ENCODE measurements around the gene PRDM15. TPM values are rescaled to one million over a fixed set of nuclear protein-coding genes. Genes with fewer than 3 reads are reported as not detected.

Gene PRDM15
- total and polyA plus RNA-seq, 8 donors = 0.92 to 44.6 (median 3.4) TPM

DNA sequence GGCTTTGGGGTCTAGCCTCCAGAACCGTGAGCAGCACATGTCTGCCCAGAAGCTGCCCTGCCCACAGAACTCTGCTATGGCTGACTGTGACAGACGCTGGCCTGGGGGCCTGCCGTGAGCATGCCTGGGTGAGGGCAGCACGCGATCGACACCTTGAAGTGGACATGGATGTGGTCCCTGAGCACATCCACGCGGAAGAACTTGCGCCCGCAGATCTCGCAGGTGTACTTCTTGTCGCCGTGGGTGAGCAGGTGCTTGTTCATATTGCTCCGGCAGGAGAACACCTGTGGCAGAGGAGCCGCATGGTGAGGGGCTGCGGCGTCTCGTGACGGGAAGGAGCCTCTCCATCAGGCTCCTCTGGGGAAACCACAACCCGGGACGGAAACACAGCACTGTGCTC lies 56.0 kb downstream of the PRDM15 start:
- WGBS, 5 donors = 84 to 99% (median 95%) methylated on average over 10 to 21 of the region's 21 CpGs
- DNase-seq = no peak
- no peak overlapping the region for H3K4me3 ChIP-seq
- no peaks in the 10 kb centered on the region for H3K27me3 ChIP-seq
- intact Hi-C loops (cut with DNase I; ENCODE audit: low total_unique reads) = no loop called here
- TF ChIP-seq POLR2AphosphoS5 (IDR thresholded peaks at IDR 0.05) (no peak), EP300 (IDR thresholded peaks at IDR 0.05) (no peak), POLR2A (IDR thresholded peaks at IDR 0.05) (no peak)
- TF ChIP-seq, protein P1, sequence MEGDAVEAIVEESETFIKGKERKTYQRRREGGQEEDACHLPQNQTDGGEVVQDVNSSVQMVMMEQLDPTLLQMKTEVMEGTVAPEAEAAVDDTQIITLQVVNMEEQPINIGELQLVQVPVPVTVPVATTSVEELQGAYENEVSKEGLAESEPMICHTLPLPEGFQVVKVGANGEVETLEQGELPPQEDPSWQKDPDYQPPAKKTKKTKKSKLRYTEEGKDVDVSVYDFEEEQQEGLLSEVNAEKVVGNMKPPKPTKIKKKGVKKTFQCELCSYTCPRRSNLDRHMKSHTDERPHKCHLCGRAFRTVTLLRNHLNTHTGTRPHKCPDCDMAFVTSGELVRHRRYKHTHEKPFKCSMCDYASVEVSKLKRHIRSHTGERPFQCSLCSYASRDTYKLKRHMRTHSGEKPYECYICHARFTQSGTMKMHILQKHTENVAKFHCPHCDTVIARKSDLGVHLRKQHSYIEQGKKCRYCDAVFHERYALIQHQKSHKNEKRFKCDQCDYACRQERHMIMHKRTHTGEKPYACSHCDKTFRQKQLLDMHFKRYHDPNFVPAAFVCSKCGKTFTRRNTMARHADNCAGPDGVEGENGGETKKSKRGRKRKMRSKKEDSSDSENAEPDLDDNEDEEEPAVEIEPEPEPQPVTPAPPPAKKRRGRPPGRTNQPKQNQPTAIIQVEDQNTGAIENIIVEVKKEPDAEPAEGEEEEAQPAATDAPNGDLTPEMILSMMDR (IDR thresholded peaks at IDR 0.05) = no peak
- H3K9me3 ChIP-seq = no peaks in the 10 kb centered on the region
- H3K36me3 ChIP-seq = peaks cover 14 to 95% (median 83%) of the 10 kb centered on the region in 4 donors
- no peak overlapping the region for H3K27ac ChIP-seq
- H3K4me1 ChIP-seq = no peaks in the 10 kb centered on the region

DNA sequence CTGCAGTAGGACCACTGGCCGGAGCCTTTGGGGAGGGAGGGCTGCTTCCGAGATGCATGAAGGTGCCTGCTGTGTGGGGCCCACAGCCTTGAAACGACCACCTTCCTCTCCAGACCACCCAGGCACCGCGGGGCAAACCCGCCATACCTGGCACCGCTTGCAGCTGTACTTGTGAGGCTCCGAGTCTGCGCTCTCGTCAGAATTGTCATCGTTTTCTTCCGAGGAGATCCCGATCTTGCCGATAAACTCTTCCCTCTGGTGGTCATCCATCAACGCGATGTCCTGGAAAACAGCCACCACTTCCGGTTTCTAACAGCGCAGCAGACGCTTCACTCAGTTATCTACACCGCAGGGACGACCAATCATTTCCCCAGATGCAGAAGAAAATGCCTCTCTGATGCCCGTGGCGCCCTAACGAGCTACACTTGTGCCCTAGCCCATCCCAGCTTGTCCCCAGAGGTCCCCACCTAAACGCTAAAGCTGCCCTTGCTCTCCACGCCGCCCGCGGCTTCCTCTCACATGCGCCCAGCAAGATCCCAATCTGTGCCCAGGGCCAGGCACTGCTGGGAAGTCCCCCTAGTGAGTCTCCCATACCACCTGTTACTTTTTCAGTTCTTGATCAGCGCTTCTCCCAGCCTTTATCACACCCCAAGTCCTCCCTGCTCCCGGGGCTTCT lies 57.2 kb downstream of the PRDM15 start:
- Histone ChIP-seq H3K4me3 (no peak overlapping the region), H3K36me3 (peaks cover 8 to 83% (median 72%) of the 10 kb centered on the region in 4 donors), H3K4me1 (peaks cover 2 to 3% (median 3%) of the 10 kb centered on the region in 4 donors), H3K27me3 (no peaks in the 10 kb centered on the region), H3K27ac (no peak overlapping the region), H3K9me3 (no peaks in the 10 kb centered on the region)
- no peak for DNase-seq
- intact Hi-C loops (cut with DNase I; ENCODE audit: low total_unique reads) = no loop called here
- 91 to 94% (median 92%) methylated on average over 32 of the region's 32 CpGs for WGBS, 5 donors
- TF ChIP-seq, protein P1 (IDR thresholded peaks at IDR 0.05) = no peak
- TF ChIP-seq POLR2AphosphoS5 (IDR thresholded peaks at IDR 0.05) (no peak), EP300 (IDR thresholded peaks at IDR 0.05) (no peak), POLR2A (IDR thresholded peaks at IDR 0.05) (no peak)

DNA sequence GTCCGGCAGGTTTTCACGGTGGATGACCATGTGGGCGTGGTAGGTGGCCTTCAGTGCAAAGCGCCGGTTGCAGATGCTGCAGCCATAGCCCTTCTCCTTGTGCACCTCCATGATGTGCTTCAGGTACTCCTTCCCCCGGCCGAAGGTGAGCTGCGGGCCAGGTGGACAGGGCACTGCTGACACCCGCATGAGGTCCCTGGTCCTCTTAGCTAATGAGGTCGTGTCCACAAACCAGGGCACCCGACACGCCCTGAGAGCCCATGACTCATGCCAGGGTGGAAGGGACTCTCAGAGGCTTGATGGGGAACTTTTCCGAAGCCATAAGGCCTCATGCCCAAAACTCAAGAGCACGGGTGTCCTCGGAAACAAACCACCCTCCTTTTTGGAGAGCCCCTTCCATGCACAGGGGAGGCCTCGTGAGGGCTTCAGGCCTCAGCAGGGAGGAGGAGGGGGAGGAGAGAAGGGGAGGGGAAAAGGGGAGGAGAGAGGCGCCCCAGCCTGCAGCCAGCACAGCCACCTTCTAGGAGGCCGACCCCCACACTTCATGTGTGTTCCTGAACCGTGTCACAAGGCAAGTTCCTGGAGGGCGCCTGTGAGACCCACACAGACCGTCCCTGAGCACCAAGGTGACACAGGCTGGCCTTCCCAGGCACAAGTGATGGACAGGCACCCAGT lies 57.9 kb downstream of the PRDM15 start:
- intact Hi-C loops (cut with DNase I; ENCODE audit: low total_unique reads) = no loop called here
- WGBS, 5 donors = 82 to 87% (median 85%) methylated on average over 21 of the region's 21 CpGs

DNA sequence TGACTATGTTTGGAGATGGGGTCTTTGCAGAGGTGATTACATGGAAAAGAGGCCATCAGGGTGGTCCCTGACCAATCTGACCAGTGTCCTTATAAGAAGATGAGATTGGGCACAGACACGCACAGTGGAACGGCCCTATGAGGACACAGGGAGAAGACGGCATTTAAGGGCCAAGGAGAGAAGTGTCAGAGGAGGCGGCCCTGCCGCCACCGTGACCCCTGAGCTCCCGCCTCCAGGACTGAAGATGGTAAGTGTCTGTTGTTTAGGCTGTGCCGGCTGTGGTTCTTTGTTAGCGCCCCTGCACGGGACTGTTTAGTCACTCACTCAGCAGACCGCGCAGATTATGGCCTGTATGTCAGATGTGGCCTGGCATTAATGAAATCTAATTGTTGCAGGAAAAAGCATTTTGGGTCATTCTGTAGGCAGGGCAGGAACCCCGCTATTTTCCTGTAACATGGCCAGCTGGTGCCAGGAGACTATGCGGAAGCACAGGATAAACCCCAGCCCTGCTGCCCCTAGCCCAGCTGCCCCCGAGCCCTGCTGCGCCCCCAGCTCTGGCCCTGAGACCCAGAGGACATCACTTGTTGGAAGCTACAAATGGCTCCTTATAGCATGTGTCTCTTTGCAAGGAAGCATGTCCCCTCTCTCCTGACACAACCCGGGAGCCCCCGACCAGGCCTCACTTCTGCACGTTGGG lies 58.6 kb downstream of the PRDM15 start:
- Histone ChIP-seq H3K9me3 (no peaks in the 10 kb centered on the region), H3K27me3 (no peaks in the 10 kb centered on the region), H3K27ac (no peak overlapping the region), H3K4me1 (peaks cover 4 to 9% (median 7%) of the 10 kb centered on the region in 4 donors), H3K4me3 (no peak overlapping the region), H3K36me3 (peaks cover 8 to 73% (median 62%) of the 10 kb centered on the region in 4 donors)
- DNase-seq = no peak
- intact Hi-C loops (cut with DNase I; ENCODE audit: low total_unique reads) = no loop called here
- 92 to 95% (median 95%) methylated on average over 18 to 19 of the region's 19 CpGs for WGBS, 5 donors
- no peak for TF ChIP-seq EP300 (IDR thresholded peaks at IDR 0.05)
- TF ChIP-seq POLR2A (IDR thresholded peaks at IDR 0.05) = no peak
- TF ChIP-seq, protein P1 (IDR thresholded peaks at IDR 0.05) = no peak
- no peak for TF ChIP-seq POLR2AphosphoS5 (IDR thresholded peaks at IDR 0.05)

More for the DNA sequence above, 57.9 kb downstream of the PRDM15 start:
- Histone ChIP-seq H3K4me1 (peaks cover 4 to 9% (median 7%) of the 10 kb centered on the region in 4 donors), H3K36me3 (peaks cover 8 to 76% (median 66%) of the 10 kb centered on the region in 4 donors), H3K4me3 (no peak overlapping the region), H3K27me3 (no peaks in the 10 kb centered on the region), H3K9me3 (no peaks in the 10 kb centered on the region), H3K27ac (no peak overlapping the region)
- TF ChIP-seq POLR2AphosphoS5 (IDR thresholded peaks at IDR 0.05) (no peak), EP300 (IDR thresholded peaks at IDR 0.05) (no peak), POLR2A (IDR thresholded peaks at IDR 0.05) (no peak)
- TF ChIP-seq, protein P1 (IDR thresholded peaks at IDR 0.05) = no peak
- no peak for DNase-seq

Data from stomach (tissue), 9 donors.